HG02840 (cell line): ENCODE measurements around the gene VEZT.
"Not testable (repeated sequence)": the region's sequence is repeated elsewhere in the genome, so short reads cannot be mapped to it uniquely, and the experiment has no call there.

Experiments
- ATAC-seq: cut with Tn5 transposase; IDR thresholded peaks from one replicate; pipeline ENCODE4 v1.9.1; 2021; ENCODE audit warnings: mild to moderate bottlenecking, moderate library complexity, moderate number of reproducible peaks; ENCODE audit not compliant: unreplicated experiment, low FRiP score

VEZT gene

DNA sequence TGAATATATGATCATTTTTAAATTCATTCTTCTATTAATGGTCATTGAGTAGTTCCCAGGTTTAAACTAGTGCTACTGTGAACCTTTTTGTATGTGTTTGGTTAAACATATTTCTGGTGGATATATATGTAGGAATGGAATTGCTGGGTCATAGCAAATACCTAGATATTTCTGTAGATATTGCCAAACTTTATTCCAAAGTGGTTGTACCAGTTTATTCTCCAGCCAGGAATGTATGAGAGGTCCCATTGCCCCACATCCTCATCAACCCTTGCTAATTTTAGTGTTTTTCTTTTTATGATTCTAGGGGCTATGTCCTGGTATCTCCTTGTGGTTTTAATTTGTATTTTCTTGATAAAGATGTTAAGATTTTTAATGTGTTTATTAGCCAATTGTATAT is 3.1 kb downstream of the VEZT start:
- ATAC-seq: no peak

DNA sequence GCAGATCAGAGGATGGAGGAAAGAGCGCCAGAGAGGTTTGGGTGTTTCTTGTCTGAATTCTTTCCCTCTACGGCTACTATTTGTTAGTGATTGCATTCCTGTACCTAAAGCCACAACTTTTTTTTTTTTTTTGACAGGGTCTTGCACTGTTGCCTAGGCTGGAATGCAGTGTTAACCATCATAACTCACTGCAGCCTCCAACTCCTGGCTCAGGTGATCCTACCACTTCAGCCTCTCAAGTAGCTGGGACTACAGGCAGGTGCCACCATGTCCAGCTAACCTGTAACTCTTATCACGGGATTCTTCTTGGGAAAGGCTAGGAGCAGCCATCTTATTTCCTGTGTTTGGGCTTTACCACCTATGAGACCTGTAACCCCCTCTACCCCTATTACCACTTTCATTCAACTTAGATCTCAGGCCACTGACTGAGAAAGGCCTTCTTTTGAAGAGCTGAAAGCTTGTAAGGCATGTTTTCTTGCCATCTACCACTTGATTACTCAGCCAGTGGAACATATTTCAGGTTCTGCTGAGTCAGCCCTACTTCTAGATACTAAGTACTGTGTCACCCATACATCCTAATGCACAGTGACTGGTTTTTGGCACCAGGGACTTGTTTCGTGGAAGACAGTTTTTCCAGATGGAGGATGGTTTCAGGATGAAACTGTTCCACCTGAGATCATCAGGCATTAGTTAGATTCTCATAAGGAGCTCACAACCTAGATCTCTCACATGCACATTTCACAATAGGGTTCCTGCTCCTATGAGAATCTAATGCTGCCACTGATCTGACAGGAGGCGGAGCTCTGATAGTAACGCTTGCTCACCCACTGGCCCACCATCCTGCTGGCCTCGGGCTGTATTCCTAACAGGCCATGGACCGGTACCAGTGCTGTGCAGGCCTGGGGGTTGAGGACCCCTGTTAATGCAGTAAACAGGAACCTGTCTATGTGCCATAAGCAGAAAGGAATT is 6.9 kb downstream of the VEZT start:
- ATAC-seq: no peak

DNA sequence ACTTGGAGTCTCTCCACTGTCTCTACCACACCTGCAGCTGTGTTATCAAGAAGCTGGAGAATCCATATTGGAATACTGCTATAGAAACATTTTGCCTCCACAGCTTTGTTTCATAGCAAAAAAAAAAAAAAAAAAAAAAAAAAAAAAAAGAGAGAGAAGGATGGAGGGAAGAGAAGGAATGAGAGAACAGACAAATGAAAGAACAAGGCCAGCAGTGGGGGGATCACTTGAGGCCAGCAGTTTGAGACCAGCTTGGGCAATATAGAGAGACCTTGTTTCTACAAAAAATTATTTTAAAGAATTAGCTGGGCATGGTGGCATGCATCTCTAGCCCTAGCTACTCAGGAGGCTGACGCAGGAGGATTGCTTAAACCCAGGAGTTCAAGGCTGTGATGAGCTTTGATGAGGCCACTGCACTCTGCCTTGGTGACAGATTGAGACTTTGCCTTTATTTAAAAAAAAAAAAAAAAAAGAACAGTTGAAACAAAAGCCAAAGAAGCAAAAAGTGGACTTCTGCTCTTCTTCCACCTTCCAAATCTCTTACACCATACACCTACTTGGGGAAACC is 8.1 kb downstream of the VEZT start:
- ATAC-seq: no peak

DNA sequence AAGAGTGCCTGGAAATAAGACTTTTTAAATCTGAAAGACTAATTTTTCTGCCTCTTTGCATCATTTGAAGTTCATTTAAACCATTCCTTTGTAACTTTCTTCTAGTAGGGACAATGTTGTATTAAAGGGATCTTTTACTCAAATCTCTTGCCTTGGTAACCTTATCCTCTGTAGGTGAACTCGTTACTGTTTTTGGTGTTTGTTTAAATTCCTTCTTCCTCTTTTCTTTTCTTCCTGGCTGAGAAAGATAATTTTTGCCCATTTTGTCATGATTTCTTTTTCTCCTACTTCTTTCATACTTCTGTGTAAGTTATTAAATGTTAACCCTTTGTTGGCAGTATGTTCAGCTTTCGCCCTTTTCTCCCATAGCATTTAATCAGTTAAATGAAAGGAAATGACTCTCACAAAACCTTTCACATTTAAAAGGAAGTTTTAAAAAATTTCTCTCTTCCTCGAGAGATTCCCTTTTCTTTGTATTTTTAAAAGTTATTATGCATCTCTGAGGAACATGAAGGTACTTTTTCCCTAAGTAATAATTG is 10.3 kb downstream of the VEZT start:
- no peak for ATAC-seq

DNA sequence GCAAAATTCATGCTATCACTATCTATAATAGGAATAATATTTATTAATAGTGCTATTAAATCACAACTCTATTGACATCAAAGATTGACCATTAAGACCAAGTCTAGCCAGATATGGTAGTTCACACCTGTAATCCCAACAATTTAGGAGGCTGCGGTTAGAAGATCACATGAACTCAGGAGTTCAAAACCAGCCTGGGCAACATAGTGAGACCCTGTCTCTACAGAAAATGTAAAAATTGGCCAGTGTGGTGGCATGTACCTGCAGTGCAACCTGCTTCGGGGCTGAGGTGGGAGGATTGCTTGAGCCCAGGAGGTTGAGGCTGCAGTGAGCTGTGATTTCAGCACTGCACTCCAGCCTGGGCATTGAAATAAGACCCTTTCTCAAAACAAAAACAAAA is 11.0 kb downstream of the VEZT start:
- ATAC-seq: no peak

DNA sequence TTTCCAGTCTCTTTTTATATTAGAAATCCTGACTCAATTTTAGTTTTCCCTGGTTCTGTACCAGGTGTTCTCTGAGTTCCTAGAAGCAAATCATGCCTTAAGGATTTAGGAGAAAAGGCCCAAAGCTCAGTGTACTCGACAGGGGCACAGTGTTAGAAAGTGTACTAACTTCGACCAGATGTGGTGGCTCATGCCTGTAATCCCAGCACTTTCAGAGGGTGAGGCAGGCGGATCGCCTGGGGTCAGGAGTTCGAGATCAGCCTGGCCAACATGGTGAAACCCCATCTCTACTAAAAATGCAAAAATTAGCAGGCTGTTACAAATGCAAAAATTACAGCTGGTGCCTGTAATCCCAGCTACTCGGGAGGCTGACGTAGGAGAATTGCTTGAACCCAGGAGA is 12.0 kb downstream of the VEZT start:
- ATAC-seq: no peak

DNA sequence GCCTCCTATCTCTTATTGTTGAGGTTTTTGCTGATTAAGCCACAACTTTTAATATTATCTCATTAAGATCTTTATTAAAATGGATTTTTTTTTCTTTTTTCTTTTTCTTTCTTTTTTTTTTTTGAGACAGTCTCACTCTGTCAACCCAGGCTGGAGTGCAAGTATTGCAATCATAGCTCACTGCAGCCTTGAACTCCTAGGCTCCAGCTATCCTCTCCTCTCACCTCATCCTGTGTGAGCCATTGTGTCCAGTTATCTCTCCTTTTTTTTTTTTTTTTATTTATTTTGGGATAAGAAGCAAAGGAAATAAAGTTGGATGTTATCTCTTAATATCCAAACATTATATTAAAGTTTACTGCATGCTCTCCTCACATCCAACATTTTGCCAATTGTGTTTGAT is 12.7 kb downstream of the VEZT start:
- ATAC-seq: no peak

DNA sequence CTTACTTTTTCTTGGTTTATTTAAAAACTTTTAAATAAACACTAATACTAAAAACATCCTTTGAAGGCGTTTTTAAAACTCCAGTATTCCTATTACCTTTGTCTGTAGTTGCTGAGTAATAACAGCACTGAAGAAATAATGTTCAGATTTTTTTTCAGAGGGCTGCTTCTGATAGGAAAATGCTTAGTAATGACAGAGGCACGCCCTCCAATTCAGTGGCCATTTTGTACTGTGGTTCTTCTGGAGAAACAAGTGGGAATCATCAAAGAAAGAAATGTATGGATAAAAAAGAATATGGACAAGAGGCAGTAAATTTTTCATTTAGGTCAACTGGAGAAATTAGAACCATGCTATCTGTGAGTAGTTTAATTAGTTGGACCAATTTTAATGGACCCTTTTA is 13.6 kb downstream of the VEZT start:
- ATAC-seq: no peak

DNA sequence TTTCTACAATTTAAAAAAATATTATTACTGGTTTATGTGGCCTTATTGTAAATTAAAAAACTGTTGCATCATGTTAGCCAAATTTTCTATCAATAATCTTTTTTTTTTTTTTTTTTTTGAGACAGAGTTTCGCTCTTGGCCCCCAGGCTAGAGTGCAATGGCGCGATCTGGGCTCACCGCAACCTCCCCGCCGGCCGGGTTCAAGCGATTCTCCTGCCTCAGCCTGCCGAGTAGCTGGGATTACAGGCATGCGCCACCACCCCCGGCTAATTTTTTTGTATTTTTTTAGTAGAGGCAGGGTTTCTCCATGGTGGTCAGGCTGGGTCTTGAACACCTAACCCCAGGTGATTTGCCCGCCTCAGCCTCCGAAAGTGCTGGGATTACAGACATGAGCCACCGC is 16.6 kb downstream of the VEZT start:
- ATAC-seq: not testable (repeated sequence)

DNA sequence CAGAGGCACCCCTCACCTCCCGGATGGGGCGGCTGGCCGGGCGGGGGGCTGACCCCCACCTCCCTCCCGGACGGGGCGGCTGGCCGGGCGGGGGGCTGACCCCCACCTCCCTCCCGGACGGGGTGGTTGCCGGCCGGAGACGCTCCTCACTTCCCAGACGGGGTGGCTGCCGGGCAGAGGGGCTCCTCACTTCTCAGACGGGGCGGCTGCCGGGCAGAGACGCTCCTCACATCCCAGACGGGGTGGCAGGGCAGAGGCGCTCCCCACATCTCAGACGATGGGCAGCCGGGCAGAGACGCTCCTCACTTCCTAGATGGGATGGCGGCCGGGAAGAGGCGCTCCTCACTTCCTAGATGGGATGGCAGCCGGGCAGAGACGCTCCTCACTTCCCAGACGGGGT is 18.0 kb downstream of the VEZT start:
- ATAC-seq: not testable (repeated sequence)

DNA sequence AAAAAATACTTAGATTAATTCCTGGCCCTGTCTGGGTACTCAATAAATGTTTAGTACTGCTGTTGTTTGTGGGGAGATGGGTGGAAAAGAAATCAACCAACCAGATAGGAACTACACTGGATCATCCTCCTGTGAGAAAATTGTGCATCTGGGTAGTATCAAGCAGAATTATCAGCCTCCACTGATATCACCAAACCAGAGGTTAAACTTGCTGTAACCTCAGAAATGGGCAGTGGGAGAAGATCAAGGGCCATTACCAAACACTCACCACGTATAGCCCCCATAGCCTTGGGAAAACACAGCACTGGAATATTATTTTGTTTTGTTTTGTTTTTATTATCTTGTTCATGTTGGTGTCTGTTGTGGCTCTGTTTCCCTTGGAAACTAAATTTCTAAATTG is 19.7 kb downstream of the VEZT start:
- no peak for ATAC-seq

DNA sequence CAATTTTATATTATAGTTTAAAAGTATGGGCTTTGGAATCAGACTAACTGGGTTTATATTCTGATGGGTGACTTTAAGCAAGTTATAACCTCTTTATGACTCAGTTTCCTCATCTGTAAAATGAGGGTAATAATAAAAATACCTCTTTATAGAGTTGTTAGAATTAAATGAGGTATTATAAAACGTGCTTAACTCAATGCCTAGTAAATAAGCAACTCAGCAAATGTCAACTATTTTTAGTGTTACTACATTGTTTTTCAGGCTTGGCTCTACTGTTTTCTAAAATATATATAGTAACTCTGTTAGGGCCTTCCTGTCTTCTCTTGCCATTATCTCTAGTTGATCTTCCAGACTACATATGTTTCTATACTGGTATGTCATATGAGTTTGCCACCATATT is 20.5 kb downstream of the VEZT start:
- no peak for ATAC-seq

DNA sequence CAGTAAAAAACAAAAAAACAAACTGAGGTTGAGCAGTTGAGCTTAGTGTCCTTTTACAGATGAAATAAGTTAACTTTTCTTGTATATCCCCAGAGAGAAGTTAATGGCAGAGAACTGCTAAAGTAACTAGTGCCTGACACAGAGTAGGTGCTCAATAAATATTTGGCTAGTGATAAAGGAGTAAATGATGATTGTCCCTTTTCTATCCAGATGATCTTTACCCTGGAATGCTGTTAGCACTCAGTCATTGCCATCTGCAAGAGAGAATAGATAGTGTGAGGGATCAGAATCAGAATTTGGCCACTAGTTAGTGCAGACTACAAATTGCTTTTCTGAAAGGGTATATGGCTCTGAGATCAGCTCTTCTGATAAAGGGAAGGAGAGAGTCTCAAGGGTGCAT is 21.6 kb downstream of the VEZT start:
- ATAC-seq: no peak

DNA sequence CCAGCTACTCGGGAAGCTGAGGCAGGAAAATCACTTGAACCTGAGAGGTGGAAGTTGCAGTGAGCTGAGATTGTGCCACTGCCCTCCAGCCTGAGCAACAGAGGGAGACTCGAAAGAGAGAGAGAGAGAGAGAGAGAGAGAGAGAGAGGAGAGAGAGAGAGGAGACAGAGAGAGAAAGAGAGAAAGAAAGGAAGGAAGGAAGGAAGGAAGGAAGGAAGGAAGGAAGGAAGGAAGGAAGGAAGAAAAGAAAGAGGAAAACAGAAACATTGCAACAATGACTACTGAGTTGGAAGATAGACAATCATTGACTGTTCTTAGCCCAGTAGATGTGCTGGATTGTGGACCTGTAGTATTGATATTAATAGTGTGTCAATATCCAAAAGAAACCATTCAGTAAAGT is 22.2 kb downstream of the VEZT start:
- ATAC-seq: not testable (repeated sequence)

DNA sequence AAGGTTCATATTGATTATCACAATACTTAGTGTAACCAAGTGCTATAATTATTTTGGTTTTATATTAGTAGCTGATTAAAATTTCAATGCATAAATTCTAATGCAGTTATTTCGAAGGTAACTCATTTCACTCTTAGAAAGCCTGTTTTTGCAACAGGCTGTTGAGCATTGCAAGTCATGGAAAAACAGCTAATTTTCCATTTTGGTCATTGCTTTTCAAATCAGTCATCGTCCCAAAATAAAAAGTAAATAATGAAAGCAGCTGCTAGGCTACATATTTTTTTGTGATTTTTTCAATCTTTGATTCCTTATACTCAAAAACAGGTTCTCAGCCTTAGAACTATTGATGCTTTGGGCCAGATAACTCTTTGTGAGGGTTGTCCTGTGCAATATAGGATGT is 22.9 kb downstream of the VEZT start:
- no peak for ATAC-seq

DNA sequence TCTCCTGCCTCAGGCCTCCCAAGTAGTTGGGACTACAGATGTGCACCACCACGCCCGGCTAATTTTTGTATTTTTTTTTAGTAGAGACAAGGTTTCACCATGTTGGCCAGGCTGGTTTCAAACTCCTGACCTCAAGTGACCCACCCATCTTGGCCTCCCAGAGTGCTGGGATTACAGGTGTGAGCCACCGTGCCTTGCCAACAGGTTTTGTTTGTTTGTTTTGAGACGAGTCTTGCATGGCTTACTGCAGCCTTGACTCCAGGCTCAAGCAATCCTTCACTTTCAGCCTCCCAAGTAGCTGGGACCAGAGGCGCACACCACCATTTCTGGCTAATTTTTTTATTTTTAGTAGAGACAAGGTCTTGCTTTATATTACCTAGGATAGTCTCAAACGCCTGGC is 23.5 kb downstream of the VEZT start:
- not testable (repeated sequence) for ATAC-seq

DNA sequence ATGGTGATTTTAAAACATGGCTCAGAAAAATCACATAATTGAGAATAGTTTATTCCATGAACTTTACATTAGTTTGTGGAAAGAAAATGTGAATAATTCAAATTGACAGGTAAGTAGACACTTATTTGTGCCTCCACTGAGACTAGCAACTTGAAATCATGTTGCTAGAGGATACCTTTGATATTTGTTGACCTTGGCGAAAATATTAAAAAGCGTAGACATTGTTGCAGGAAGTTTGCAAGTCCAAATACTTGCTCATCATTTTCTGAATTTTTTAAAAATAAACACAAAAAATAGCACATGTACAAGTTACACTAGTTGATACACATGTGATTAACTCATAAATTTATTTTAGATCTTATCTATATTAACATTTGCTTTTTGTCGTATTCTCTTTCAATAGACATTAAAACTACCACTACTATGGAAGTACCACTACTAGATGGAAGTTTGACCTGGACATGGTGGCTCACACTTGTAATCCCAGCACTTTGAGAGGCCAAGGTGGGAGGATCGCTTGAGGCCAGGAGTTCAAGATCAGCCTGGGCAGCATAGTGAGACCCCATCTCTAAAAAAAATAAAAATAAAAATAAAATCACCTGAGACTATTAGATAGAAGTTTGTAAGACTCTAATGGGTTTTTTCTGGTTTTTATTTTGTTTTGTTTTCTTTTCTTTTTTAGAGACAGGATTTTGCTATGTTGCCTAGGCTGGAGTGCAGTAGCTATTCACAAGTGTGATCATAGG is 24.3 kb downstream of the VEZT start:
- ATAC-seq: no peak

DNA sequence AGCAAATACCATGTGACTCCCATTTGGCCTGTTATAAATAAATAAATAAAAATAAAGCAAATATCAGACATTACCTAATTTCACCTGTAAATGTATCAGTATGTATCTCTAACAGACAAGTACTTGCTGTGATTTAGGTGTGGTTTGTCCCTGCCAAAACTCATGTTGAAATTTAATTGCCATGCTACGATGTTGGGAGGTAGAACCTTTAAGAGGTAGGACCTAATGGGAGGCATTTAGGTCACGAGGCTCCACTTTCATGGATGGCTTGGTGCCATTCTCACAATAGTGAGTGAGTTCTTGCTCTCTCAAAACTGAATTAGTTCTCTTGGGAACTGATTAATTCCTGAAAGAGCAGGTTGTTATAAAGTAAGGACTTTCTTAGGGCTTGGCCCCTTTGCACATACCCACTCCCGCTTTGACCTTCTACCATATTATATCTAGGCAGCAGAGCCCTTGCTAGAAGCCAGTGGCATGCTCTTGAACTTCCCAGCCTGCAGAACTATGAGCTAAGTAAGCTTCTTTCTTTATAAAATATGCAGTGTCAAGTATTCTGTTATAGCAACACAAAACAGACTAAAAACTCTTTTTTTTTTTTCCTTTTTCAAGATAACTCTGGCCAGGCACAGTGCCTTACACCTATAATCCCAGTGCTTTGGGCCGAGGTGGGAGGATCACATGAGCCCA is 26.0 kb downstream of the VEZT start:
- no peak for ATAC-seq

DNA sequence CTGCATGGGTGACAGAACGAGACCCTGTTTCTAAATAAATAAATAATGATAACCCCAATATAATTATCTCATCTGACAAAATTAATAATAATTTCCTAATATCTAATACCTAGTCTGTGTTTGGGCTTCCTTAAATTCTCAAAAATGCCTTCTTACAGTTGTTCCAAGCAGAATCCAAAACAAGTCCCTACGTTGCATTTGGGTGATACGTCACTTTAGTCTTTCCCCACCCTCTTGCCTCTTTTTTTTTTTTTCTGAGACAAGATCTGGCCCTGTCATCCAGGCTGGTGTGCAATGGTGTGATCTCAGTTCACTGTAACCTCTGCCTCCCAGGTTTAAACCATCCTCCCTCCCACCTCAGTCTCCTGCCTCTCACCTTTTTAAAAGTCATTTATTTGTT is 26.7 kb downstream of the VEZT start:
- no peak for ATAC-seq

DNA sequence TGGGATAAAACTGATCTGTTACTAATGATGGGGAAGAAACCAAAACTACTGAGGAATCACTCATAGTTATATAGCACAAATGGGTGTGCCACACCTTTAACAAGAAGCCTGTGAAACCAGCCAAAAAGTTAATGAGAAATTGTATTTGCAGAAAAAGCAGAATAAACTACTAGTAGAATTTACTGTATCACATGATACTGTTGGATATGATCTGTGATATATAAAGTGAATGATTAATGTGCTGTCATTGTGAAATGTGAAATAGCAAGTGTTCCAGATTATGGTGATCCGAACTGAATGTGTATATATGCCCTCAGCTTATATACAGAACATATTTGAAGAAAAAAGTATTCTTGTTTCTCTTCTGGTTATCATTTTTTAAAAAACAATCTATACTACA is 30.5 kb downstream of the VEZT start:
- ATAC-seq: no peak
